GM12878 (cell line): ENCODE data around the gene DPY19L3. TPM values are rescaled to one million over a fixed set of nuclear protein-coding genes. Genes with fewer than 3 reads are reported as not detected.

Source experiments
- ATAC-seq: fragments of 200-7000 bp; cut with Tn5 transposase; 3 replicates; pipeline ENCODE4 v1.9.1; 2020; ENCODE audit warnings: mild to moderate bottlenecking, moderate library complexity
- BruUV-seq: library from RNA; stranded (reverse); fragments of 400-500 nt; replicated peaks from 2 replicates; lab custom pipeline; 2021; lab: Mats Ljungman, UMichigan
- CTCF ChIA-PET: fragments of 300-600 bp; sonication (Branson Sonifier 250); formaldehyde crosslinking; extraction: SDS; loops from one replicate; lab custom pipeline; 2021; ENCODE audit warnings: inconsistent platforms; lab: Yijun Ruan, JAX
- POLR2A ChIA-PET: fragments of 350-600 bp; formaldehyde crosslinking; extraction: SDS; loops from one replicate; lab custom pipeline; 2021; ENCODE audit warnings: inconsistent platforms; lab: Charles Lee
- RAD21 ChIA-PET: fragments of 300-600 bp; sonication (Branson Sonifier 250); formaldehyde crosslinking; loops from one replicate; lab custom pipeline; 2023; ENCODE audit warnings: antibody characterized with exemption; ENCODE audit not compliant: unreplicated experiment; lab: Charles Lee
- SMC1A ChIA-PET: fragments of 300-600 bp; sonication (Branson Sonifier 250); formaldehyde crosslinking; loops from one replicate; lab custom pipeline; 2023; ENCODE audit not compliant: unreplicated experiment, uncharacterized antibody; lab: Charles Lee
- DNase-seq: peaks from one replicate; pipeline ENCODE4 v3.0.0-alpha.2; 2011; ENCODE audit warnings: low read depth, low spot score
- FAIRE-seq: peaks from 3 replicates; lab custom pipeline; 2011; peaks lifted over from hg19 to GRCh38; lab: Jason Lieb, UNC
- H2AFZ ChIP-seq: 2 replicates; pipeline ENCODE4 v1.6.0; 2011; ENCODE audit warnings: low read depth, low read length, control low read depth; ENCODE audit not compliant: control insufficient read depth
- H3K27ac ChIP-seq: 2 replicates; pipeline ENCODE4 v1.5.1; 2011; ENCODE audit warnings: control low read depth; ENCODE audit not compliant: control insufficient read depth, insufficient read depth
- H3K27me3 ChIP-seq, 2 experiments: replicated peaks in 1 of 2; 2 replicates each; pipeline versions ENCODE4 v1.6.0 to v1.6.1; 2011; ENCODE audit warnings: low read length in 1 of 2; ENCODE audit not compliant: control insufficient read depth in 2 of 2, insufficient read depth in 2 of 2
- H3K36me3 ChIP-seq, 2 experiments: 2 replicates each; pipeline ENCODE4 v1.5.1; 2011; ENCODE audit warnings: low read length in 1 of 2; ENCODE audit not compliant: control insufficient read depth in 2 of 2, insufficient read depth in 2 of 2
- H3K4me1 ChIP-seq: 2 replicates; pipeline ENCODE4 v1.6.1; 2011; ENCODE audit warnings: mild to moderate bottlenecking, low read length, moderate library complexity, mixed read lengths; ENCODE audit not compliant: control insufficient read depth, insufficient read depth
- H3K4me2 ChIP-seq: 2 replicates; pipeline ENCODE4 v1.6.0; 2011; ENCODE audit warnings: control low read depth; ENCODE audit not compliant: control insufficient read depth, insufficient read depth
- H3K4me3 ChIP-seq: fragments of 200-600 bp; sonication (generic); 2 replicates; pipeline ENCODE4 v1.5.1; 2016
- H3K79me2 ChIP-seq: 2 replicates; pipeline ENCODE4 v1.6.0; 2011; ENCODE audit warnings: low read length; ENCODE audit not compliant: control insufficient read depth, insufficient read depth
- H3K9ac ChIP-seq: 2 replicates; pipeline ENCODE4 v1.8.0; 2011; ENCODE audit warnings: low read length, control low read depth, mixed read lengths; ENCODE audit not compliant: control insufficient read depth, insufficient read depth
- H3K9me3 ChIP-seq: replicated peaks from 3 replicates; pipeline ENCODE4 v1.5.1; 2011; ENCODE audit warnings: mild to moderate bottlenecking, low read length; ENCODE audit not compliant: control insufficient read depth, insufficient read depth
- H4K20me1 ChIP-seq: 2 replicates; pipeline ENCODE4 v1.6.0; 2011; ENCODE audit not compliant: control insufficient read depth, insufficient read depth
- CREM ChIP-seq: IDR thresholded peaks from 2 replicates; pipeline ENCODE4 v1.6.1; 2014; ENCODE audit warnings: antibody characterized with exemption, low read depth
- HSF1 ChIP-seq: fragments of 150-350 bp; IDR thresholded peaks from 2 replicates; pipeline ENCODE4 v1.6.1; 2014; ENCODE audit warnings: mild to moderate bottlenecking, low read depth, low read length
- JUND ChIP-seq: IDR thresholded peaks from 2 replicates; pipeline ENCODE4 v1.6.1; 2012; ENCODE audit warnings: low read depth, mild to moderate bottlenecking, low read length, improper control_type of control experiment, moderate library complexity
- KDM1A ChIP-seq: fragments of 200-600 bp; sonication (generic); IDR thresholded peaks from 2 replicates; pipeline ENCODE4 v1.6.1; 2016; ENCODE audit warnings: borderline replicate concordance
- PBX3 ChIP-seq: IDR thresholded peaks from 2 replicates; pipeline ENCODE4 v1.6.1; 2011; ENCODE audit warnings: mild to moderate bottlenecking, low read depth, low read length, moderate library complexity; ENCODE audit not compliant: insufficient replicate concordance
- POLR2AphosphoS5 ChIP-seq: IDR thresholded peaks from 2 replicates; pipeline ENCODE4 v1.6.1; 2011; ENCODE audit warnings: mild to moderate bottlenecking, low read length, inconsistent platforms
- SKIL ChIP-seq: fragments of 450-650 bp; IDR thresholded peaks from 2 replicates; pipeline ENCODE4 v1.6.1; 2017; ENCODE audit warnings: mild to moderate bottlenecking, low read depth, inconsistent platforms; ENCODE audit not compliant: poor library complexity, severe bottlenecking
- SP1 ChIP-seq: IDR thresholded peaks from one replicate; pipeline ENCODE4 v1.6.1; 2011; ENCODE audit warnings: low read depth, low read length
- SREBF1 ChIP-seq: IDR thresholded peaks from 2 replicates; pipeline ENCODE4 v1.6.1; 2012; ENCODE audit warnings: mild to moderate bottlenecking, low read length
- SUPT20H ChIP-seq: IDR thresholded peaks from 2 replicates; pipeline ENCODE4 v1.6.1; 2011; ENCODE audit warnings: low read depth, mild to moderate bottlenecking, low read length, moderate library complexity, borderline replicate concordance; ENCODE audit not compliant: control insufficient read depth
- TCF7 ChIP-seq: IDR thresholded peaks from 2 replicates; pipeline ENCODE4 v1.6.1; 2014; ENCODE audit warnings: antibody characterized with exemption, borderline replicate concordance
- YBX1 ChIP-seq: fragments of 450-650 bp; IDR thresholded peaks from 2 replicates; pipeline ENCODE4 v1.6.1; 2016; ENCODE audit warnings: antibody characterized with exemption
- ZBTB4 ChIP-seq: fragments of 450-650 bp; formaldehyde crosslinking; IDR thresholded peaks from 2 replicates; pipeline ENCODE4 v1.4.0; 2022; ENCODE audit warnings: mild to moderate bottlenecking, moderate library complexity
- ZNF217 ChIP-seq: fragments of 450-650 bp; IDR thresholded peaks from 2 replicates; pipeline ENCODE4 v1.6.1; 2017; ENCODE audit warnings: antibody characterized with exemption, mild to moderate bottlenecking
- ZNF274 ChIP-seq: IDR thresholded peaks from one replicate; pipeline ENCODE4 v1.8.0; 2011; ENCODE audit not compliant: insufficient read length, insufficient read depth
- WGBS: methylation state at CpG from one replicate; pipeline ENCODE4 v1.1.6; 2016; ENCODE audit warnings: low lambda C conversion rate; ENCODE audit not compliant: insufficient replicate concordance, insufficient coverage; ENCODE audit errors: missing lambda C conversion rate; 5-methylcytosine and 5-hydroxymethylcytosine counted together
- in situ Hi-C: fragments of 300-500 bp; cut with MboI; formaldehyde crosslinking; loops from 9 replicates; pipeline ENCODE4 v1.14.3; 2018; ENCODE audit warnings: mixed read lengths
- intact Hi-C: fragments of 100-400 bp; cut with micrococcal nuclease; formaldehyde crosslinking; loops from one replicate; pipeline ENCODE4 v1.14.2; 2022; ENCODE audit not compliant: unreplicated experiment
- polyA plus RNA-seq, 11 experiments: library from polyadenylated mRNA; depleted of rRNA in 4 of 11; unstranded in 6 of 11; stranded (reverse) in 5 of 11; fragments of >200 nt; fragmentation: Nextera tagmentation in 4 of 11; fragmentation: Illumina TruSeq in 1 of 11; extraction: Ambion mirVana in 4 of 11; extraction: Trizol in 1 of 11; gene quantifications; 1 replicate in 1 of 11; 2 replicates in 10 of 11; pipeline versions ENCODE4 v1.2.1 to v1.2.3, GENCODE V29; 2011 to 2016; ENCODE audit warnings: inconsistent platforms in 2 of 11, missing spikeins in 2 of 11, low read depth in 1 of 11
- total RNA-seq, 4 experiments: library from RNA; depleted of rRNA in 3 of 4; stranded (reverse); fragments of >200 nt in 3 of 4; fragmentation: Illumina TruSeq in 1 of 4; extraction: Trizol in 1 of 4; gene quantifications; 2 replicates each; pipeline versions ENCODE4 v1.2.1 to v1.2.3, GENCODE V29; 2013 to 2021

Gene DPY19L3
- total and polyA plus RNA-seq, 10 of the 15 experiments (the other 5 are each of a cell fraction or from before 2014, with no cell fraction given) = 2.5 to 30.2 (median 13.7) TPM

GRCh38 chr19:32460476-32460875, 54.9 kb downstream of the DPY19L3 start:
- no peak overlapping the region for H2AFZ ChIP-seq
- WGBS = 100% methylated on average over 3 of the region's 3 CpGs
- ATAC-seq (no peak), FAIRE-seq (no peak), DNase-seq (no peak)
- CTCF ChIA-PET = interaction anchor here (0.6 kb wide), 1 partner anchor 514 kb away, joined by 3 read pairs; no protein-coding TSS in a partner anchor
- intact Hi-C loops = no loop called here
- no peak overlapping the region for H3K27ac ChIP-seq
- H4K20me1 ChIP-seq = no peaks in the 10 kb centered on the region
- H3K4me1 ChIP-seq = peaks cover 22% of the 10 kb centered on the region
- no peaks in the 10 kb centered on the region for H3K36me3 ChIP-seq
- H3K4me2 ChIP-seq = no peak overlapping the region
- no peak overlapping the region for H3K4me3 ChIP-seq
- no peak overlapping the region for H3K9ac ChIP-seq
- no peaks in the 10 kb centered on the region for H3K79me2 ChIP-seq
- RAD21 ChIA-PET = no interaction called here
- H3K9me3 ChIP-seq = no peaks in the 10 kb centered on the region
- SMC1A ChIA-PET = no interaction called here
- BruUV-seq = no TSS peak
- POLR2A ChIA-PET = no interaction called here
- in situ Hi-C loops = no loop called here
- H3K27me3 ChIP-seq = no peaks in the 10 kb centered on the region
- no peak for TF ChIP-seq ZBTB4
- TF ChIP-seq POLR2AphosphoS5 = no peak
- no peak for TF ChIP-seq CREM
- no peak for TF ChIP-seq ZNF217
- no peak for TF ChIP-seq KDM1A
- TF ChIP-seq TCF7 = no peak
- no peak for TF ChIP-seq YBX1
- no peak for TF ChIP-seq SKIL
- no peak for TF ChIP-seq SP1
- TF ChIP-seq SUPT20H = no peak
- no peak for TF ChIP-seq JUND
- TF ChIP-seq SREBF1 = no peak
- TF ChIP-seq ZNF274 = no peak
- TF ChIP-seq PBX3 = no peak
- no peak for TF ChIP-seq HSF1
